HepG2 (cell line): ENCODE measurements around the gene IKZF3. TPM values are rescaled to one million over a fixed set of nuclear protein-coding genes. Genes with fewer than 3 reads are reported as not detected.

Experiments
- ATAC-seq: fragments of 200-7000 bp; cut with Tn5 transposase; 3 replicates; pipeline ENCODE4 v1.9.1; 2020; ENCODE audit warnings: mild to moderate bottlenecking, moderate library complexity
- BruUV-seq: library from RNA; stranded (reverse); fragments of 400-500 nt; replicated peaks from 2 replicates; lab custom pipeline; 2021; lab: Mats Ljungman, UMichigan
- CTCF ChIA-PET: fragments of 300-600 bp; formaldehyde crosslinking; extraction: SDS; loops from one replicate; lab custom pipeline; 2021; ENCODE audit warnings: low total read pairs, inconsistent platforms, low intra/inter-chr PET ratio; lab: Yijun Ruan, JAX
- POLR2A ChIA-PET: fragments of 350-600 bp; sonication (Branson Sonifier 250); formaldehyde crosslinking; loops from one replicate; lab custom pipeline; 2020; ENCODE audit warnings: antibody characterized with exemption, inconsistent platforms; lab: Yijun Ruan, JAX
- DNase-seq: peaks from one replicate; pipeline ENCODE4 v3.0.0-alpha.2; 2015; ENCODE audit warnings: low spot score
- FAIRE-seq: peaks from 3 replicates; lab custom pipeline; 2011; peaks lifted over from hg19 to GRCh38; lab: Jason Lieb, UNC
- H2AFZ ChIP-seq: one replicate; pipeline ENCODE4 v1.6.1; 2011; ENCODE audit warnings: low read length, inconsistent platforms
- H3K27ac ChIP-seq: fragments of 300-600 bp; 3 replicates; pipeline ENCODE4 v1.8.0; 2011; ENCODE audit warnings: mixed run types, mild to moderate bottlenecking, mixed read lengths, low read length, inconsistent platforms; ENCODE audit not compliant: insufficient read depth; ENCODE audit errors: extremely low read length
- H3K27me3 ChIP-seq, 2 experiments: fragments of 200-600 bp in 1 of 2; 2 replicates in 1 of 2; 3 replicates in 1 of 2; pipeline versions ENCODE4 v1.6.0 to v1.8.0; 2011; ENCODE audit warnings: low read length in 2 of 2, mild to moderate bottlenecking in 2 of 2, moderate library complexity in 2 of 2, inconsistent platforms in 1 of 2; ENCODE audit not compliant: insufficient read depth in 2 of 2, control insufficient read depth in 1 of 2
- H3K36me3 ChIP-seq, 2 experiments: fragments of 200-600 bp in 1 of 2; replicated peaks in 1 of 2; 2 replicates in 1 of 2; 3 replicates in 1 of 2; pipeline versions ENCODE4 v1.5.1 to v1.8.0; 2011; ENCODE audit warnings: low read length in 2 of 2, inconsistent platforms in 1 of 2; ENCODE audit not compliant: insufficient read depth in 2 of 2, control insufficient read depth in 1 of 2
- H3K4me1 ChIP-seq: 2 replicates; pipeline ENCODE4 v1.5.1; 2012; ENCODE audit warnings: low read length, inconsistent platforms; ENCODE audit not compliant: insufficient read depth
- H3K4me2 ChIP-seq: 2 replicates; pipeline ENCODE4 v1.6.0; 2011; ENCODE audit warnings: low read depth, low read length, inconsistent platforms
- H3K4me3 ChIP-seq, 3 experiments: fragments of 200-600 bp in 1 of 3; sonication (generic), shearing (Covaris generic) in 1 of 3; replicated peaks in 1 of 3; 2 replicates each; pipeline ENCODE4 v1.5.1; 2011 to 2016; ENCODE audit warnings: low read length in 3 of 3, inconsistent platforms in 2 of 3, low read depth in 2 of 3, mild to moderate bottlenecking in 2 of 3, control low read depth in 1 of 3, mixed read lengths in 1 of 3; ENCODE audit not compliant: insufficient read depth in 1 of 3
- H3K79me2 ChIP-seq: one replicate; pipeline ENCODE4 v1.6.1; 2011; ENCODE audit warnings: low read length, inconsistent platforms; ENCODE audit not compliant: insufficient read depth
- H3K9ac ChIP-seq: 2 replicates; pipeline ENCODE4 v1.6.0; 2011; ENCODE audit warnings: mild to moderate bottlenecking, low read depth, low read length, inconsistent platforms; ENCODE audit not compliant: insufficient read depth
- H3K9me3 ChIP-seq: 2 replicates; pipeline ENCODE4 v1.5.1; 2012; ENCODE audit warnings: mild to moderate bottlenecking, low read length
- H4K20me1 ChIP-seq: 2 replicates; pipeline ENCODE4 v1.6.0; 2011; ENCODE audit warnings: inconsistent platforms, mild to moderate bottlenecking, low read length, moderate library complexity; ENCODE audit not compliant: insufficient read depth
- NFE2L2 ChIP-seq: fragments of 150-350 bp; IDR thresholded peaks from 2 replicates; pipeline ENCODE4 v1.6.1; 2014; ENCODE audit warnings: low read length
- U2AF2 ChIP-seq: fragments of 200-400 bp; formaldehyde crosslinking; IDR thresholded peaks from 2 replicates; pipeline ENCODE4 v1.6.1; 2017; ENCODE audit warnings: low read depth, mild to moderate bottlenecking, low read length
- YEATS4 ChIP-seq: sonication (generic); formaldehyde crosslinking; IDR thresholded peaks from 2 replicates; pipeline ENCODE4 v1.4.0; 2020; ENCODE audit warnings: missing genetic modification reagents, borderline replicate concordance
- ZBTB1 ChIP-seq: sonication (generic); formaldehyde crosslinking; IDR thresholded peaks from 2 replicates; pipeline ENCODE4 v1.4.0; 2020; ENCODE audit warnings: missing genetic modification reagents, borderline replicate concordance
- ZNF121 ChIP-seq: sonication (generic); formaldehyde crosslinking; IDR thresholded peaks from 2 replicates; pipeline ENCODE4 v1.5.0; 2020; ENCODE audit warnings: mild to moderate bottlenecking, missing genetic modification reagents
- ZNF382 ChIP-seq: sonication (generic); formaldehyde crosslinking; IDR thresholded peaks from 2 replicates; pipeline ENCODE4 v1.5.0; 2020; ENCODE audit warnings: missing genetic modification reagents, mild to moderate bottlenecking, borderline replicate concordance
- ZNF44 ChIP-seq: sonication (generic); formaldehyde crosslinking; IDR thresholded peaks from 2 replicates; pipeline ENCODE4 v1.5.1; 2020; ENCODE audit warnings: mild to moderate bottlenecking, missing genetic modification reagents
- WGBS: methylation state at CpG from one replicate; pipeline ENCODE4 v1.1.6; 2017; ENCODE audit warnings: low lambda C conversion rate; 5-methylcytosine and 5-hydroxymethylcytosine counted together
- in situ Hi-C: cut with HindIII; loops from 2 replicates; pipeline ENCODE4 v1.10.0; 2017; ENCODE audit warnings: low pct_unique_long_range_greater_than_20kb; ENCODE audit not compliant: extremely low pct_ligation_motif_present
- intact Hi-C: fragments of 100-400 bp; cut with micrococcal nuclease; formaldehyde crosslinking; loops from one replicate; pipeline ENCODE4 v1.10.0; 2022; ENCODE audit not compliant: unreplicated experiment
- polyA plus RNA-seq, 8 experiments: library from polyadenylated mRNA; depleted of rRNA in 3 of 8; stranded (reverse) in 7 of 8; unstranded in 1 of 8; fragments of >200 nt; fragmentation: Illumina TruSeq in 4 of 8; extraction: Trizol in 4 of 8; gene quantifications; 2 replicates each; pipeline versions ENCODE4 v1.2.1 to v1.2.3, GENCODE V29; 2011 to 2016; ENCODE audit warnings: low read depth in 4 of 8, missing spikeins in 1 of 8, mixed read lengths in 1 of 8; ENCODE audit not compliant: insufficient read depth in 1 of 8
- total RNA-seq, 5 experiments: library from RNA; depleted of rRNA; stranded (reverse); fragments of >200 nt; fragmentation: Illumina TruSeq; extraction: Trizol; gene quantifications; 2 replicates each; pipeline ENCODE4 v1.2.3, GENCODE V29; 2016; ENCODE audit warnings: low read depth in 1 of 5
- TF ChIP-seq, protein P1 (sequence below): sonication (generic); formaldehyde crosslinking; IDR thresholded peaks from 2 replicates; pipeline ENCODE4 v1.8.1; 2023; ENCODE audit warnings: missing genetic modification reagents, inconsistent platforms, borderline replicate concordance
- TF ChIP-seq, protein P2 (sequence below): sonication (generic); formaldehyde crosslinking; IDR thresholded peaks from 2 replicates; pipeline ENCODE4 v1.8.0; 2022; ENCODE audit warnings: missing genetic modification reagents, low read depth, mild to moderate bottlenecking, borderline replicate concordance
- TF ChIP-seq, protein P3 (sequence below): sonication (generic); formaldehyde crosslinking; IDR thresholded peaks from 2 replicates; pipeline ENCODE4 v1.9.0; 2021; ENCODE audit warnings: missing genetic modification reagents, borderline replicate concordance

Gene IKZF3
- total and polyA plus RNA-seq, 2 of the 13 experiments (the other 11 are each of a cell fraction or from before 2014, with no cell fraction given): not detected

DNA sequence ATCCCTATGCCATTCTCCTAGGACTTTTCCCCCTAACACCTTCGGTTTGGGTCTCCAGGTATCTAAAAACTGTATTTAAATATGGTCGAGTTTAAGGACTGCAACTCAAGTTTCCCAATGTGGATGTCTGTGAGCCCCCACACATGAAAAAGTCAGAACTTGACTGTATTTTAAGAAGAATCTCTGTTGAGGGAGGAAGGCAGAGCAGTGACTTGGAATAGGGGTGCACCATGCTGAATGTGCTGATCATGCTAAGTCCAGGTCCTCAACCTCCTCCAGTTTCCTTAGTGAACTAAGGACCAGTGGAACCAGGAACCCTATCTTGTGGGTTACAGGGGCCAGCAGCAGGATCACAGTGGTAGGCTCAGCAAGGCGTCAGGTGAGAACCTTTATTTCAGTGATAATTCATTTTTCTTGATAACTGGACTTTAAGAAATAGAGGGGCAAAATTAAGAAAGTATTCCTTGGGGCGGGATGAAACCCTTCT, 106.9 kb downstream of the IKZF3 start:
- Histone ChIP-seq H3K36me3 (no peaks in the 10 kb centered on the region), H3K4me3 (no peak overlapping the region), H2AFZ (no peak overlapping the region), H3K4me1 (peaks cover 55% of the 10 kb centered on the region), H3K9ac (no peak overlapping the region), H3K4me2 (no peak overlapping the region), H3K79me2 (no peaks in the 10 kb centered on the region), H3K27ac (no peak overlapping the region), H3K27me3 (peaks cover 6 to 52% of the 10 kb centered on the region in 2 experiments), H3K9me3 (no peaks in the 10 kb centered on the region), H4K20me1 (no peaks in the 10 kb centered on the region)
- POLR2A ChIA-PET: interaction anchor here (5.3 kb wide), 1 partner anchor 18 kb away, joined by 52 read pairs; no protein-coding TSS in a partner anchor
- DNase-seq: no peak
- no peak for ATAC-seq
- intact Hi-C loops: no loop called here
- CTCF ChIA-PET: no interaction called here
- in situ Hi-C loops: no loop called here
- FAIRE-seq: no peak
- 29% methylated on average over 4 of the region's 4 CpGs for WGBS
- TF ChIP-seq ZBTB1 (no peak), U2AF2 (no peak), NFE2L2 (no peak), ZNF44 (CRISPR knock-in tag) (no peak), ZNF121 (CRISPR knock-in tag) (no peak), ZNF382 (CRISPR knock-in tag) (no peak), YEATS4 (CRISPR knock-in tag) (no peak)
- TF ChIP-seq, protein P1, sequence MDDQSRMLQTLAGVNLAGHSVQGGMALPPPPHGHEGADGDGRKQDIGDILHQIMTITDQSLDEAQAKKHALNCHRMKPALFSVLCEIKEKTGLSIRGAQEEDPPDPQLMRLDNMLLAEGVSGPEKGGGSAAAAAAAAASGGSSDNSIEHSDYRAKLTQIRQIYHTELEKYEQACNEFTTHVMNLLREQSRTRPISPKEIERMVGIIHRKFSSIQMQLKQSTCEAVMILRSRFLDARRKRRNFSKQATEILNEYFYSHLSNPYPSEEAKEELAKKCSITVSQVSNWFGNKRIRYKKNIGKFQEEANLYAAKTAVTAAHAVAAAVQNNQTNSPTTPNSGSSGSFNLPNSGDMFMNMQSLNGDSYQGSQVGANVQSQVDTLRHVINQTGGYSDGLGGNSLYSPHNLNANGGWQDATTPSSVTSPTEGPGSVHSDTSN (CRISPR knock-in tag): no peak
- TF ChIP-seq, protein P2, sequence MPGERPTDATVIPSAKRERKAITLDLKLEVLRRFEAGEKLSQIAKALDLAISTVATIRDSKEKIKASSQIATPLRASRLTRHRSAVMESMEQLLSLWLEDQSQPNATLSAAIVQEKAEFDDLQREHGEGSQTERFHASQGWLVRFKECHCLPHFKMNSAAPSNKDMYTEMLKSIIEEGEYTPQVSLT (CRISPR knock-in tag): no peak
- TF ChIP-seq, protein P3, sequence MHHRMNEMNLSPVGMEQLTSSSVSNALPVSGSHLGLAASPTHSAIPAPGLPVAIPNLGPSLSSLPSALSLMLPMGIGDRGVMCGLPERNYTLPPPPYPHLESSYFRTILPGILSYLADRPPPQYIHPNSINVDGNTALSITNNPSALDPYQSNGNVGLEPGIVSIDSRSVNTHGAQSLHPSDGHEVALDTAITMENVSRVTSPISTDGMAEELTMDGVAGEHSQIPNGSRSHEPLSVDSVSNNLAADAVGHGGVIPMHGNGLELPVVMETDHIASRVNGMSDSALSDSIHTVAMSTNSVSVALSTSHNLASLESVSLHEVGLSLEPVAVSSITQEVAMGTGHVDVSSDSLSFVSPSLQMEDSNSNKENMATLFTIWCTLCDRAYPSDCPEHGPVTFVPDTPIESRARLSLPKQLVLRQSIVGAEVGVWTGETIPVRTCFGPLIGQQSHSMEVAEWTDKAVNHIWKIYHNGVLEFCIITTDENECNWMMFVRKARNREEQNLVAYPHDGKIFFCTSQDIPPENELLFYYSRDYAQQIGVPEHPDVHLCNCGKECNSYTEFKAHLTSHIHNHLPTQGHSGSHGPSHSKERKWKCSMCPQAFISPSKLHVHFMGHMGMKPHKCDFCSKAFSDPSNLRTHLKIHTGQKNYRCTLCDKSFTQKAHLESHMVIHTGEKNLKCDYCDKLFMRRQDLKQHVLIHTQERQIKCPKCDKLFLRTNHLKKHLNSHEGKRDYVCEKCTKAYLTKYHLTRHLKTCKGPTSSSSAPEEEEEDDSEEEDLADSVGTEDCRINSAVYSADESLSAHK: no peak
- BruUV-seq: no TSS peak
